WTC11 (cell line): ENCODE measurements around the gene WNT5B. TPM values are rescaled to one million over a fixed set of nuclear protein-coding genes. Genes with fewer than 3 reads are reported as not detected.

Source experiments
- ATAC-seq: fragments of 200-7000 bp; cut with Tn5 transposase; 2 replicates; pipeline ENCODE4 v1.10.0; 2021; ENCODE audit warnings: mild to moderate bottlenecking, moderate library complexity
- CTCF ChIA-PET: fragments of 300-600 bp; sonication (Branson Sonifier 250); formaldehyde crosslinking; loops from one replicate; lab custom pipeline; 2021; ENCODE audit warnings: antibody characterized with exemption; lab: Charles Lee
- POLR2A ChIA-PET: fragments of 350-600 bp; sonication (Branson Sonifier 250); formaldehyde crosslinking; loops from one replicate; lab custom pipeline; 2021; ENCODE audit warnings: antibody characterized with exemption; lab: Charles Lee
- DNase-seq: peaks from one replicate; pipeline ENCODE4 v3.0.0; 2021; ENCODE audit warnings: low spot score
- H3K27ac Mint-ChIP-seq: 2 replicates; pipeline ENCODE4 v1.8.0; 2021; ENCODE audit warnings: mixed read lengths
- H3K27me3 Mint-ChIP-seq: 2 replicates; pipeline ENCODE4 v1.8.0; 2021; ENCODE audit warnings: low read depth, mild to moderate bottlenecking, moderate library complexity, mixed read lengths
- H3K36me3 Mint-ChIP-seq: 2 replicates; pipeline ENCODE4 v1.8.0; 2021; ENCODE audit warnings: mixed read lengths
- H3K4me1 Mint-ChIP-seq: 2 replicates; pipeline ENCODE4 v1.8.0; 2022; ENCODE audit warnings: mixed read lengths
- H3K4me3 Mint-ChIP-seq: 2 replicates; pipeline ENCODE4 v1.8.0; 2021; ENCODE audit warnings: mild to moderate bottlenecking, moderate library complexity, mixed read lengths
- H3K9me3 Mint-ChIP-seq: 2 replicates; pipeline ENCODE4 v1.8.0; 2021; ENCODE audit warnings: mixed read lengths
- CBFB ChIP-seq: sonication (generic); formaldehyde crosslinking; IDR thresholded peaks from 2 replicates; pipeline ENCODE4 v1.8.1; 2022; ENCODE audit warnings: mild to moderate bottlenecking, low read depth, missing genetic modification reagents
- CREM ChIP-seq: sonication (generic); formaldehyde crosslinking; IDR thresholded peaks from 2 replicates; pipeline ENCODE4 v1.8.1; 2022; ENCODE audit warnings: mild to moderate bottlenecking, missing genetic modification reagents, moderate library complexity
- FOXJ3 ChIP-seq: sonication (generic); formaldehyde crosslinking; IDR thresholded peaks from 2 replicates; pipeline ENCODE4 v1.9.0; 2021; ENCODE audit warnings: missing genetic modification reagents, mild to moderate bottlenecking, borderline replicate concordance
- FOXP1 ChIP-seq: sonication (generic); formaldehyde crosslinking; IDR thresholded peaks from 2 replicates; pipeline ENCODE4 v1.8.0; 2022; ENCODE audit warnings: missing genetic modification reagents, mild to moderate bottlenecking, moderate library complexity, borderline replicate concordance
- GRHL2 ChIP-seq: fragments of 250-450 bp; sonication (Bioruptor Pico); IDR thresholded peaks from 2 replicates; pipeline ENCODE4 v1.8.0; 2022; ENCODE audit warnings: mild to moderate bottlenecking, moderate library complexity; ENCODE audit not compliant: insufficient replicate concordance, severe bottlenecking
- HMGA2 ChIP-seq: fragments of 250-450 bp; sonication (Bioruptor Pico); IDR thresholded peaks from 2 replicates; pipeline ENCODE4 v1.4.0; 2021; ENCODE audit warnings: mild to moderate bottlenecking, moderate library complexity
- KAT7 ChIP-seq: sonication (generic); formaldehyde crosslinking; IDR thresholded peaks from 2 replicates; pipeline ENCODE4 v1.8.1; 2023; ENCODE audit warnings: missing genetic modification reagents, mild to moderate bottlenecking, borderline replicate concordance
- NR2C2 ChIP-seq: sonication (generic); formaldehyde crosslinking; IDR thresholded peaks from 2 replicates; pipeline ENCODE4 v1.8.0; 2022; ENCODE audit warnings: mild to moderate bottlenecking, missing genetic modification reagents
- NR3C1 ChIP-seq: sonication (generic); formaldehyde crosslinking; conservative IDR thresholded peaks from 2 replicates; pipeline ENCODE4 v1.8.1; 2023; ENCODE audit warnings: low read depth, mild to moderate bottlenecking, missing genetic modification reagents
- SP1 ChIP-seq: sonication (generic); formaldehyde crosslinking; conservative IDR thresholded peaks from 2 replicates; pipeline ENCODE4 v1.8.1; 2022; ENCODE audit warnings: missing genetic modification reagents
- TEAD1 ChIP-seq: sonication (generic); formaldehyde crosslinking; IDR thresholded peaks from 2 replicates; pipeline ENCODE4 v1.8.0; 2022; ENCODE audit warnings: mild to moderate bottlenecking, missing genetic modification reagents
- ZNF263 ChIP-seq: sonication (generic); formaldehyde crosslinking; IDR thresholded peaks from 2 replicates; pipeline ENCODE4 v1.8.1; 2022; ENCODE audit warnings: low read depth, mild to moderate bottlenecking, moderate library complexity, missing genetic modification reagents
- ZNF423 ChIP-seq: fragments of 250-450 bp; sonication (Bioruptor Pico); IDR thresholded peaks from 2 replicates; pipeline ENCODE4 v2.1.2; 2022; ENCODE audit warnings: mild to moderate bottlenecking, moderate library complexity
- total RNA-seq: library from RNA; stranded (reverse); gene quantifications from 3 replicates; pipeline ENCODE4 v1.2.3, GENCODE V29; 2021
- TF ChIP-seq, protein P1 (sequence below): sonication (generic); formaldehyde crosslinking; IDR thresholded peaks from 2 replicates; pipeline ENCODE4 v1.8.1; 2023; ENCODE audit warnings: mild to moderate bottlenecking, missing genetic modification reagents, moderate library complexity
- TF ChIP-seq, protein P2 (sequence below): sonication (generic); formaldehyde crosslinking; IDR thresholded peaks from 2 replicates; pipeline ENCODE4 v1.8.1; 2022; ENCODE audit warnings: low read depth, mild to moderate bottlenecking, moderate library complexity, missing genetic modification reagents, borderline replicate concordance
- TF ChIP-seq, protein P3 (sequence below): fragments of 200-600 bp; IDR thresholded peaks from 2 replicates; pipeline ENCODE4 v1.8.0; 2022; ENCODE audit warnings: antibody characterized with exemption
- TF ChIP-seq, protein P4 (sequence below): fragments of 250-450 bp; sonication (Bioruptor Pico); IDR thresholded peaks from 2 replicates; pipeline ENCODE4 v1.9.0; 2021; ENCODE audit warnings: moderate library complexity, mild to moderate bottlenecking, inconsistent platforms, borderline replicate concordance
- TF ChIP-seq, protein P5 (sequence below): sonication (generic); formaldehyde crosslinking; IDR thresholded peaks from 2 replicates; pipeline ENCODE4 v1.8.0; 2022; ENCODE audit warnings: mild to moderate bottlenecking, missing genetic modification reagents
- TF ChIP-seq, protein P6 (sequence below): sonication (generic); formaldehyde crosslinking; IDR thresholded peaks from 2 replicates; pipeline ENCODE4 v1.8.0; 2023; ENCODE audit warnings: missing genetic modification reagents, mild to moderate bottlenecking, borderline replicate concordance
- TF ChIP-seq, protein P7 (sequence below): sonication (generic); formaldehyde crosslinking; IDR thresholded peaks from 2 replicates; pipeline ENCODE4 v1.8.0; 2022; ENCODE audit warnings: mild to moderate bottlenecking, missing genetic modification reagents
- TF ChIP-seq, protein P8 (sequence below): sonication (generic); formaldehyde crosslinking; IDR thresholded peaks from 2 replicates; pipeline ENCODE4 v1.8.0; 2023; ENCODE audit warnings: missing genetic modification reagents
- TF ChIP-seq, protein P9 (sequence below): sonication (generic); formaldehyde crosslinking; IDR thresholded peaks from 2 replicates; pipeline ENCODE4 v1.8.1; 2023; ENCODE audit warnings: mild to moderate bottlenecking, moderate library complexity, missing genetic modification reagents

Gene WNT5B
- total RNA-seq, 1 experiment from 2014 or later = 4.5 TPM

DNA sequence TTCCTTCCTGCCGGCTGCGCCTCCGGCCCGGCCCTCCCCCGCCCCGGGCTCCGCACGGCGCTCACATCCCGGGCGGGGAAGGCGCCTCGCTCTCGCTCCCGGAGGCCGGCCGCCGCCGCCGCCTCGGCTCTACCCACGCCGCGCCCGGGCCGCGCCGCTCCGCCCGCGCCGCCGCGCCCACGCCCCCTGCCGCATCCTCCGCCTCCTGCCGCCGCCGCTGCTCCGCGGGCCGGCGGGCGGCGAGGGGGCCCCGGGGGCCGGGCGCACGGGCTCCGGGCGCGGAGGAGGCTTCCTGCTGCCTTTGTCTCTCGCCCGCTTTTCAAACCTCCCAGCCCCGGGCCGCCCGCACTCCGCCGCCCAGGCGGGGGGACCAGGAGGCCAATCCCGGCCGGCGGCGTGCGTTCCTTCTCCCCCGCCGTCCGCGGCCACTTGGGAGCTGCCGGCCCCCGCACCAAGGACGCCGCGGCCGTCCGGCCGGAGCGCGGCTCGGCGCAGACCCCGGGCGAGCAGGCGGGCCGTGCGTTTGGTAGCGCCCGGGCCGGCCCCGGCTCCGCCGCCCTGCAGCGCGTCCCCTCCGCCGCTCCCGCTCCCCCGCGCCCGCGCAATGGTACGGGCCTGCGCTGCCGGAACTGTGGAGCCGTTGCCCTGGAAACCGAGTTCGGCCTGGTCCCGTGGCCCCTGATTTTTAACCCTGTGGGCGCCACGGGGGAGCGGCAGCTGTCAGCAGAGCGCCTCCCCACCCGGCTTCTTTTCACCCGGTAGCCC is 34.6 kb upstream of the WNT5B start, which contains the start of gene FBXL14:
TSS of gene FBXL14 (minus strand) at position 321 of the 765 bp plus-strand sequence. CDS start 515 bp downstream, outside the sequence.
- H3K27me3 Mint-ChIP-seq = peaks cover 55% of the 10 kb centered on the region
- ChIA-PET CTCF (interaction anchor here (0.7 to 2.8 kb wide), 12 partner anchors 11 to 502 kb away, joined by 3 to 16 read pairs (median 6); partner anchors contain the start of gene WNT5B), POLR2A (no interaction called here)
- peaks cover 49% of the 10 kb centered on the region for H3K4me1 Mint-ChIP-seq
- peak; percentile 58 for ATAC-seq
- peak within 1 kb of the TSS; percentile 86 for H3K4me3 Mint-ChIP-seq
- DNase-seq = peak; percentile 91
- no peak within 1 kb of the TSS for H3K27ac Mint-ChIP-seq
- H3K36me3 Mint-ChIP-seq = no peaks in the 10 kb centered on the region
- H3K9me3 Mint-ChIP-seq = no peaks in the 10 kb centered on the region
- TF ChIP-seq CBFB (no peak), ZNF423 (no peak), FOXP1 (CRISPR knock-in tag) (peak; percentile 19; the same call in 1 of the 2 replicates), ZNF263 (CRISPR knock-in tag) (no peak), HMGA2 (no peak), NR2C2 (CRISPR knock-in tag) (no peak), CREM (no peak), KAT7 (0 out of 2 replicates have a peak, but pooled peaks have one; percentile 0), FOXJ3 (CRISPR knock-in tag) (no peak), NR3C1 (CRISPR knock-in tag) (no peak), SP1 (CRISPR knock-in tag) (peak; percentile 47; the same call in 1 of the 2 replicates), GRHL2 (no peak), TEAD1 (CRISPR knock-in tag) (0 out of 2 replicates have a peak, but pooled peaks have one; percentile 38)
- TF ChIP-seq, protein P1, sequence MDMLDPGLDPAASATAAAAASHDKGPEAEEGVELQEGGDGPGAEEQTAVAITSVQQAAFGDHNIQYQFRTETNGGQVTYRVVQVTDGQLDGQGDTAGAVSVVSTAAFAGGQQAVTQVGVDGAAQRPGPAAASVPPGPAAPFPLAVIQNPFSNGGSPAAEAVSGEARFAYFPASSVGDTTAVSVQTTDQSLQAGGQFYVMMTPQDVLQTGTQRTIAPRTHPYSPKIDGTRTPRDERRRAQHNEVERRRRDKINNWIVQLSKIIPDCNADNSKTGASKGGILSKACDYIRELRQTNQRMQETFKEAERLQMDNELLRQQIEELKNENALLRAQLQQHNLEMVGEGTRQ (CRISPR knock-in tag) = peak; percentile 87
- TF ChIP-seq, protein P2, sequence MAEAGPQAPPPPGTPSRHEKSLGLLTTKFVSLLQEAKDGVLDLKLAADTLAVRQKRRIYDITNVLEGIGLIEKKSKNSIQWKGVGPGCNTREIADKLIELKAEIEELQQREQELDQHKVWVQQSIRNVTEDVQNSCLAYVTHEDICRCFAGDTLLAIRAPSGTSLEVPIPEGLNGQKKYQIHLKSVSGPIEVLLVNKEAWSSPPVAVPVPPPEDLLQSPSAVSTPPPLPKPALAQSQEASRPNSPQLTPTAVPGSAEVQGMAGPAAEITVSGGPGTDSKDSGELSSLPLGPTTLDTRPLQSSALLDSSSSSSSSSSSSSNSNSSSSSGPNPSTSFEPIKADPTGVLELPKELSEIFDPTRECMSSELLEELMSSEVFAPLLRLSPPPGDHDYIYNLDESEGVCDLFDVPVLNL = no peak
- TF ChIP-seq, protein P3, sequence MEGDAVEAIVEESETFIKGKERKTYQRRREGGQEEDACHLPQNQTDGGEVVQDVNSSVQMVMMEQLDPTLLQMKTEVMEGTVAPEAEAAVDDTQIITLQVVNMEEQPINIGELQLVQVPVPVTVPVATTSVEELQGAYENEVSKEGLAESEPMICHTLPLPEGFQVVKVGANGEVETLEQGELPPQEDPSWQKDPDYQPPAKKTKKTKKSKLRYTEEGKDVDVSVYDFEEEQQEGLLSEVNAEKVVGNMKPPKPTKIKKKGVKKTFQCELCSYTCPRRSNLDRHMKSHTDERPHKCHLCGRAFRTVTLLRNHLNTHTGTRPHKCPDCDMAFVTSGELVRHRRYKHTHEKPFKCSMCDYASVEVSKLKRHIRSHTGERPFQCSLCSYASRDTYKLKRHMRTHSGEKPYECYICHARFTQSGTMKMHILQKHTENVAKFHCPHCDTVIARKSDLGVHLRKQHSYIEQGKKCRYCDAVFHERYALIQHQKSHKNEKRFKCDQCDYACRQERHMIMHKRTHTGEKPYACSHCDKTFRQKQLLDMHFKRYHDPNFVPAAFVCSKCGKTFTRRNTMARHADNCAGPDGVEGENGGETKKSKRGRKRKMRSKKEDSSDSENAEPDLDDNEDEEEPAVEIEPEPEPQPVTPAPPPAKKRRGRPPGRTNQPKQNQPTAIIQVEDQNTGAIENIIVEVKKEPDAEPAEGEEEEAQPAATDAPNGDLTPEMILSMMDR = no peak
- TF ChIP-seq, protein P4, sequence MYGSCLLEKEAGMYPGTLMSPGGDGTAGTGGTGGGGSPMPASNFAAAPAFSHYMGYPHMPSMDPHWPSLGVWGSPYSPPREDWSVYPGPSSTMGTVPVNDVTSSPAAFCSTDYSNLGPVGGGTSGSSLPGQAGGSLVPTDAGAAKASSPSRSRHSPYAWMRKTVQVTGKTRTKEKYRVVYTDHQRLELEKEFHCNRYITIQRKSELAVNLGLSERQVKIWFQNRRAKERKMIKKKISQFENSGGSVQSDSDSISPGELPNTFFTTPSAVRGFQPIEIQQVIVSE (CRISPR knock-in tag) = no peak
- TF ChIP-seq, protein P5, sequence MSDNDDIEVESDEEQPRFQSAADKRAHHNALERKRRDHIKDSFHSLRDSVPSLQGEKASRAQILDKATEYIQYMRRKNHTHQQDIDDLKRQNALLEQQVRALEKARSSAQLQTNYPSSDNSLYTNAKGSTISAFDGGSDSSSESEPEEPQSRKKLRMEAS (CRISPR knock-in tag) = no peak
- TF ChIP-seq, protein P6, sequence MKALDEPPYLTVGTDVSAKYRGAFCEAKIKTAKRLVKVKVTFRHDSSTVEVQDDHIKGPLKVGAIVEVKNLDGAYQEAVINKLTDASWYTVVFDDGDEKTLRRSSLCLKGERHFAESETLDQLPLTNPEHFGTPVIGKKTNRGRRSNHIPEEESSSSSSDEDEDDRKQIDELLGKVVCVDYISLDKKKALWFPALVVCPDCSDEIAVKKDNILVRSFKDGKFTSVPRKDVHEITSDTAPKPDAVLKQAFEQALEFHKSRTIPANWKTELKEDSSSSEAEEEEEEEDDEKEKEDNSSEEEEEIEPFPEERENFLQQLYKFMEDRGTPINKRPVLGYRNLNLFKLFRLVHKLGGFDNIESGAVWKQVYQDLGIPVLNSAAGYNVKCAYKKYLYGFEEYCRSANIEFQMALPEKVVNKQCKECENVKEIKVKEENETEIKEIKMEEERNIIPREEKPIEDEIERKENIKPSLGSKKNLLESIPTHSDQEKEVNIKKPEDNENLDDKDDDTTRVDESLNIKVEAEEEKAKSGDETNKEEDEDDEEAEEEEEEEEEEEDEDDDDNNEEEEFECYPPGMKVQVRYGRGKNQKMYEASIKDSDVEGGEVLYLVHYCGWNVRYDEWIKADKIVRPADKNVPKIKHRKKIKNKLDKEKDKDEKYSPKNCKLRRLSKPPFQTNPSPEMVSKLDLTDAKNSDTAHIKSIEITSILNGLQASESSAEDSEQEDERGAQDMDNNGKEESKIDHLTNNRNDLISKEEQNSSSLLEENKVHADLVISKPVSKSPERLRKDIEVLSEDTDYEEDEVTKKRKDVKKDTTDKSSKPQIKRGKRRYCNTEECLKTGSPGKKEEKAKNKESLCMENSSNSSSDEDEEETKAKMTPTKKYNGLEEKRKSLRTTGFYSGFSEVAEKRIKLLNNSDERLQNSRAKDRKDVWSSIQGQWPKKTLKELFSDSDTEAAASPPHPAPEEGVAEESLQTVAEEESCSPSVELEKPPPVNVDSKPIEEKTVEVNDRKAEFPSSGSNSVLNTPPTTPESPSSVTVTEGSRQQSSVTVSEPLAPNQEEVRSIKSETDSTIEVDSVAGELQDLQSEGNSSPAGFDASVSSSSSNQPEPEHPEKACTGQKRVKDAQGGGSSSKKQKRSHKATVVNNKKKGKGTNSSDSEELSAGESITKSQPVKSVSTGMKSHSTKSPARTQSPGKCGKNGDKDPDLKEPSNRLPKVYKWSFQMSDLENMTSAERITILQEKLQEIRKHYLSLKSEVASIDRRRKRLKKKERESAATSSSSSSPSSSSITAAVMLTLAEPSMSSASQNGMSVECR (CRISPR knock-in tag) = peak; percentile 25; the same call in 1 of the 2 replicates
- TF ChIP-seq, protein P7, sequence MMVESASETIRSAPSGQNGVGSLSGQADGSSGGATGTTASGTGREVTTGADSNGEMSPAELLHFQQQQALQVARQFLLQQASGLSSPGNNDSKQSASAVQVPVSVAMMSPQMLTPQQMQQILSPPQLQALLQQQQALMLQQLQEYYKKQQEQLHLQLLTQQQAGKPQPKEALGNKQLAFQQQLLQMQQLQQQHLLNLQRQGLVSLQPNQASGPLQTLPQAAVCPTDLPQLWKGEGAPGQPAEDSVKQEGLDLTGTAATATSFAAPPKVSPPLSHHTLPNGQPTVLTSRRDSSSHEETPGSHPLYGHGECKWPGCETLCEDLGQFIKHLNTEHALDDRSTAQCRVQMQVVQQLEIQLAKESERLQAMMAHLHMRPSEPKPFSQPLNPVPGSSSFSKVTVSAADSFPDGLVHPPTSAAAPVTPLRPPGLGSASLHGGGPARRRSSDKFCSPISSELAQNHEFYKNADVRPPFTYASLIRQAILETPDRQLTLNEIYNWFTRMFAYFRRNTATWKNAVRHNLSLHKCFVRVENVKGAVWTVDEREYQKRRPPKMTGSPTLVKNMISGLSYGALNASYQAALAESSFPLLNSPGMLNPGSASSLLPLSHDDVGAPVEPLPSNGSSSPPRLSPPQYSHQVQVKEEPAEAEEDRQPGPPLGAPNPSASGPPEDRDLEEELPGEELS (CRISPR knock-in tag) = no peak
- TF ChIP-seq, protein P8, sequence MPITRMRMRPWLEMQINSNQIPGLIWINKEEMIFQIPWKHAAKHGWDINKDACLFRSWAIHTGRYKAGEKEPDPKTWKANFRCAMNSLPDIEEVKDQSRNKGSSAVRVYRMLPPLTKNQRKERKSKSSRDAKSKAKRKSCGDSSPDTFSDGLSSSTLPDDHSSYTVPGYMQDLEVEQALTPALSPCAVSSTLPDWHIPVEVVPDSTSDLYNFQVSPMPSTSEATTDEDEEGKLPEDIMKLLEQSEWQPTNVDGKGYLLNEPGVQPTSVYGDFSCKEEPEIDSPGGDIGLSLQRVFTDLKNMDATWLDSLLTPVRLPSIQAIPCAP (CRISPR knock-in tag) = no peak
- TF ChIP-seq, protein P9, sequence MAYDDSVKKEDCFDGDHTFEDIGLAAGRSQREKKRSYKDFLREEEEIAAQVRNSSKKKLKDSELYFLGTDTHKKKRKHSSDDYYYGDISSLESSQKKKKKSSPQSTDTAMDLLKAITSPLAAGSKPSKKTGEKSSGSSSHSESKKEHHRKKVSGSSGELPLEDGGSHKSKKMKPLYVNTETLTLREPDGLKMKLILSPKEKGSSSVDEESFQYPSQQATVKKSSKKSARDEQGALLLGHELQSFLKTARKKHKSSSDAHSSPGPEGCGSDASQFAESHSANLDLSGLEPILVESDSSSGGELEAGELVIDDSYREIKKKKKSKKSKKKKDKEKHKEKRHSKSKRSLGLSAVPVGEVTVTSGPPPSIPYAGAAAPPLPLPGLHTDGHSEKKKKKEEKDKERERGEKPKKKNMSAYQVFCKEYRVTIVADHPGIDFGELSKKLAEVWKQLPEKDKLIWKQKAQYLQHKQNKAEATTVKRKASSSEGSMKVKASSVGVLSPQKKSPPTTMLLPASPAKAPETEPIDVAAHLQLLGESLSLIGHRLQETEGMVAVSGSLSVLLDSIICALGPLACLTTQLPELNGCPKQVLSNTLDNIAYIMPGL (CRISPR knock-in tag) = 0 out of 2 replicates have a peak, but pooled peaks have one; percentile 13
